Endothelial cell of umbilical vein (primary cell): ENCODE data around the gene RNF148. TPM values are rescaled to one million over a fixed set of nuclear protein-coding genes. Genes with fewer than 3 reads are reported as not detected.

Experiments used
- BruUV-seq: library from RNA; stranded (reverse); fragments of 400-500 nt; replicated peaks from 2 replicates; lab custom pipeline; 2021; lab: Mats Ljungman, UMichigan
- CTCF ChIA-PET: fragments of 300-600, 350-600 bp; sonication (Branson Sonifier 250); formaldehyde crosslinking; loops from one replicate; lab custom pipeline; 2021; ENCODE audit warnings: antibody characterized with exemption, inconsistent platforms; lab: Charles Lee
- POLR2A ChIA-PET: fragments of 300-600, 350-600 bp; sonication (Branson Sonifier 250); formaldehyde crosslinking; loops from one replicate; lab custom pipeline; 2021; ENCODE audit warnings: antibody characterized with exemption, inconsistent platforms; lab: Charles Lee
- DNase-seq: peaks from one replicate; pipeline ENCODE4 v3.0.0-alpha.2; 2011; ENCODE audit warnings: low read depth, low spot score
- FAIRE-seq: peaks from 2 replicates; lab custom pipeline; 2011; peaks lifted over from hg19 to GRCh38; lab: Jason Lieb, UNC
- H2AFZ ChIP-seq: 2 replicates; pipeline ENCODE4 v1.6.0; 2012; ENCODE audit warnings: low read depth, low read length, control low read depth, inconsistent platforms
- H3K27ac ChIP-seq: 2 replicates; pipeline ENCODE4 v1.5.1; 2011; ENCODE audit warnings: low read depth, mild to moderate bottlenecking, control low read depth, low read length, moderate library complexity; ENCODE audit not compliant: insufficient read depth
- H3K27me3 ChIP-seq, 2 experiments: 2 replicates each; pipeline versions ENCODE4 v1.6.0 to v1.6.1; 2011; ENCODE audit warnings: low read length in 2 of 2, mixed read lengths in 1 of 2; ENCODE audit not compliant: control insufficient read depth in 2 of 2, insufficient read depth in 2 of 2
- H3K36me3 ChIP-seq, 2 experiments: 2 replicates in 1 of 2; 3 replicates in 1 of 2; pipeline ENCODE4 v1.5.1; 2011; ENCODE audit warnings: low read length in 2 of 2, mild to moderate bottlenecking in 1 of 2, moderate library complexity in 1 of 2; ENCODE audit not compliant: control insufficient read depth in 2 of 2, insufficient read depth in 2 of 2; ENCODE audit errors: extremely low read depth in 1 of 2
- H3K4me1 ChIP-seq: 3 replicates; pipeline ENCODE4 v1.5.1; 2011; ENCODE audit warnings: mild to moderate bottlenecking, low read length; ENCODE audit not compliant: control insufficient read depth, insufficient read depth; ENCODE audit errors: extremely low read depth
- H3K4me2 ChIP-seq: 2 replicates; pipeline ENCODE4 v1.6.1; 2011; ENCODE audit warnings: low read length, control low read depth, mixed read lengths; ENCODE audit not compliant: insufficient read depth
- H3K4me3 ChIP-seq, 3 experiments: fragments of 200-600 bp in 1 of 3; sonication (generic), shearing (Covaris generic) in 1 of 3; replicated peaks in 1 of 3; 2 replicates each; pipeline ENCODE4 v1.5.1; 2011 to 2016; ENCODE audit warnings: control low read depth in 3 of 3, low read length in 3 of 3, mild to moderate bottlenecking in 2 of 3, inconsistent platforms in 1 of 3, low read depth in 1 of 3, moderate library complexity in 1 of 3; ENCODE audit not compliant: insufficient read depth in 1 of 3
- H3K79me2 ChIP-seq: 2 replicates; pipeline ENCODE4 v1.6.0; 2012; ENCODE audit warnings: low read length, inconsistent platforms; ENCODE audit not compliant: control insufficient read depth, insufficient read depth
- H3K9ac ChIP-seq: replicated peaks from 2 replicates; pipeline ENCODE3; 2011; ENCODE audit warnings: low read length, control low read depth; ENCODE audit not compliant: insufficient read depth; ENCODE audit errors: extremely low read depth
- H3K9me1 ChIP-seq: replicated peaks from 3 replicates; pipeline ENCODE4 v1.6.0; 2011; ENCODE audit warnings: mild to moderate bottlenecking, low read length; ENCODE audit not compliant: control insufficient read depth, insufficient read depth; ENCODE audit errors: extremely low read depth
- H3K9me3 ChIP-seq: replicated peaks from 2 replicates; pipeline ENCODE4 v1.5.1; 2012; ENCODE audit warnings: low read length, inconsistent platforms; ENCODE audit not compliant: control insufficient read depth, insufficient read depth
- H4K20me1 ChIP-seq: replicated peaks from 2 replicates; pipeline ENCODE3; 2011; ENCODE audit warnings: mild to moderate bottlenecking, low read length; ENCODE audit not compliant: control insufficient read depth, insufficient read depth; ENCODE audit errors: extremely low read depth
- EZH2 ChIP-seq: IDR thresholded peaks from 2 replicates; pipeline ENCODE4 v1.6.1; 2012; ENCODE audit warnings: borderline replicate concordance, low read depth, mild to moderate bottlenecking, moderate library complexity, low read length, inconsistent platforms; ENCODE audit not compliant: severe bottlenecking
- FOS ChIP-seq: IDR thresholded peaks from 2 replicates; pipeline ENCODE4 v1.6.1; 2011; ENCODE audit warnings: mild to moderate bottlenecking, low read length, moderate library complexity, borderline replicate concordance; ENCODE audit not compliant: insufficient read depth
- GATA2 ChIP-seq: IDR thresholded peaks from 2 replicates; pipeline ENCODE4 v1.7.0; 2011; ENCODE audit warnings: low read depth, mild to moderate bottlenecking, moderate library complexity, mixed read lengths, low read length; ENCODE audit not compliant: insufficient read length, insufficient read depth
- JUN ChIP-seq: IDR thresholded peaks from 2 replicates; pipeline ENCODE4 v1.6.1; 2011; ENCODE audit warnings: borderline replicate concordance, low read depth; ENCODE audit not compliant: insufficient read length, insufficient read depth
- MYC ChIP-seq: IDR thresholded peaks from one replicate; pipeline ENCODE4 v1.6.1; 2011; ENCODE audit warnings: mild to moderate bottlenecking, low read depth, low read length
- POLR2A ChIP-seq: IDR thresholded peaks from 2 replicates; pipeline ENCODE4 v1.6.1; 2012; ENCODE audit warnings: low read depth, mild to moderate bottlenecking, control low read depth, low read length
- POLR2AphosphoS5 ChIP-seq: IDR thresholded peaks from 2 replicates; pipeline ENCODE4 v1.6.1; 2012; ENCODE audit warnings: low read depth, mild to moderate bottlenecking, control low read depth, low read length, moderate library complexity; ENCODE audit not compliant: insufficient read depth
- dilution Hi-C: fragments of 300-500 bp; cut with MboI; formaldehyde crosslinking; loops from one replicate; pipeline ENCODE4 v1.15.0; 2019; ENCODE audit warnings: low sequenced_read_pairs; ENCODE audit not compliant: extremely low pct_ligation_motif_present
- intact Hi-C: fragments of 100-400 bp; cut with micrococcal nuclease; formaldehyde crosslinking; loops from one replicate; pipeline ENCODE4 v1.10.0; 2022
- polyA plus RNA-seq, 4 experiments: library from polyadenylated mRNA; depleted of rRNA in 3 of 4; stranded (reverse) in 3 of 4; unstranded in 1 of 4; fragments of >200 nt; gene quantifications; 2 replicates each; pipeline versions ENCODE4 v1.2.1 to v1.2.3, GENCODE V29; 2011 to 2012; ENCODE audit warnings: missing spikeins in 1 of 4
- total RNA-seq: library from RNA; stranded (reverse); gene quantifications from 2 replicates; pipeline ENCODE4 v1.2.3, GENCODE V29; 2021
- TF ChIP-seq, protein P1 (sequence below), 2 donors: IDR thresholded peaks; 1 replicate in 1 of 2; 2 replicates in 1 of 2; pipeline ENCODE4 v1.5.1; 2011; ENCODE audit warnings: low read length in 2 of 2, mild to moderate bottlenecking in 2 of 2, moderate library complexity in 2 of 2, control low read depth in 1 of 2, inconsistent platforms in 1 of 2, low read depth in 1 of 2; ENCODE audit not compliant: insufficient read depth in 1 of 2; ENCODE audit errors: extremely low read depth in 1 of 2
- TF ChIP-seq, protein P2 (sequence below): IDR thresholded peaks from 2 replicates; pipeline ENCODE4 v1.6.1; 2011; ENCODE audit not compliant: insufficient read depth, insufficient read length

Gene RNF148
- total and polyA plus RNA-seq, 2 donors (not counting 3 experiments of a cell fraction or from before 2014, with no cell fraction given): 0.12 to 0.95 TPM

DNA sequence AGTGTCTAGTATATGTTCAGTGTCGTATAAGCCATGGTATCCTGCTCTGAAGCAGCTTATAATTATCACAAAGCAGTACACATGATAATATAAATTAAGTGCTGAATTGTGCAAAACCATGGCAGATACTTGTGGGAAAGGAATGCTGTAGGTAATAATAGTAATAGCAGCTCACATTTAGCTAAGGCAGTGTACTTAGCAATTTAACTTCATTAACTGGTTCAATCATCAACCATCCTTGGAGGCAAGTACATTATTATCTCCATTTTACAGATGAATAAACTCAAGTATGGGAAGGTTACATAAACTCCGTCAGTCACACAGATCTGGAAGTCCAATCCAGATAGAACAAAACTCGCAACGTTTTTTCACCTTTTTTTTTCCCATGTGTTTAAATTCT lies 21.6 kb upstream of the RNF148 start:
- no peak overlapping the region for H2AFZ ChIP-seq
- H3K9ac ChIP-seq: no peak overlapping the region
- ChIA-PET CTCF (no interaction called here), POLR2A (no interaction called here)
- H4K20me1 ChIP-seq: no peaks in the 10 kb centered on the region
- no peaks in the 10 kb centered on the region for H3K27me3 ChIP-seq
- no peaks in the 10 kb centered on the region for H3K36me3 ChIP-seq
- TF ChIP-seq EZH2 (no peak), POLR2A (no peak), POLR2AphosphoS5 (no peak), FOS (no peak), MYC (no peak), GATA2 (no peak), JUN (no peak)
- TF ChIP-seq, protein P1, sequence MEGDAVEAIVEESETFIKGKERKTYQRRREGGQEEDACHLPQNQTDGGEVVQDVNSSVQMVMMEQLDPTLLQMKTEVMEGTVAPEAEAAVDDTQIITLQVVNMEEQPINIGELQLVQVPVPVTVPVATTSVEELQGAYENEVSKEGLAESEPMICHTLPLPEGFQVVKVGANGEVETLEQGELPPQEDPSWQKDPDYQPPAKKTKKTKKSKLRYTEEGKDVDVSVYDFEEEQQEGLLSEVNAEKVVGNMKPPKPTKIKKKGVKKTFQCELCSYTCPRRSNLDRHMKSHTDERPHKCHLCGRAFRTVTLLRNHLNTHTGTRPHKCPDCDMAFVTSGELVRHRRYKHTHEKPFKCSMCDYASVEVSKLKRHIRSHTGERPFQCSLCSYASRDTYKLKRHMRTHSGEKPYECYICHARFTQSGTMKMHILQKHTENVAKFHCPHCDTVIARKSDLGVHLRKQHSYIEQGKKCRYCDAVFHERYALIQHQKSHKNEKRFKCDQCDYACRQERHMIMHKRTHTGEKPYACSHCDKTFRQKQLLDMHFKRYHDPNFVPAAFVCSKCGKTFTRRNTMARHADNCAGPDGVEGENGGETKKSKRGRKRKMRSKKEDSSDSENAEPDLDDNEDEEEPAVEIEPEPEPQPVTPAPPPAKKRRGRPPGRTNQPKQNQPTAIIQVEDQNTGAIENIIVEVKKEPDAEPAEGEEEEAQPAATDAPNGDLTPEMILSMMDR (IDR thresholded peaks at IDR 0.05; ENCODE audit: extremely low read depth in 1 of 2, insufficient read depth in 1 of 2, low read depth in 1 of 2, low read length in 2 of 2): no peak
- TF ChIP-seq, protein P2, sequence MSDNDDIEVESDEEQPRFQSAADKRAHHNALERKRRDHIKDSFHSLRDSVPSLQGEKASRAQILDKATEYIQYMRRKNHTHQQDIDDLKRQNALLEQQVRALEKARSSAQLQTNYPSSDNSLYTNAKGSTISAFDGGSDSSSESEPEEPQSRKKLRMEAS: no peak
- intact Hi-C loops: no loop called here
- H3K4me2 ChIP-seq: no peak overlapping the region
- no peak for FAIRE-seq
- H3K4me3 ChIP-seq: no peak overlapping the region
- BruUV-seq: no TSS peak
- dilution Hi-C loops: no loop called here
- no peak for DNase-seq
- H3K9me3 ChIP-seq: no peaks in the 10 kb centered on the region
- H3K9me1 ChIP-seq: no peaks in the 10 kb centered on the region
- no peaks in the 10 kb centered on the region for H3K79me2 ChIP-seq
- H3K27ac ChIP-seq: no peak overlapping the region
- H3K4me1 ChIP-seq: no peaks in the 10 kb centered on the region
